Measurements from ENCODE around the gene MOB3A. TPM values are rescaled to one million over a fixed set of nuclear protein-coding genes. Genes with fewer than 3 reads are reported as not detected.

The MOB3A gene
- total RNA-seq, 6 donors from 2014 or later: 35.4 to 107 (median 60.7) TPM

DNA sequence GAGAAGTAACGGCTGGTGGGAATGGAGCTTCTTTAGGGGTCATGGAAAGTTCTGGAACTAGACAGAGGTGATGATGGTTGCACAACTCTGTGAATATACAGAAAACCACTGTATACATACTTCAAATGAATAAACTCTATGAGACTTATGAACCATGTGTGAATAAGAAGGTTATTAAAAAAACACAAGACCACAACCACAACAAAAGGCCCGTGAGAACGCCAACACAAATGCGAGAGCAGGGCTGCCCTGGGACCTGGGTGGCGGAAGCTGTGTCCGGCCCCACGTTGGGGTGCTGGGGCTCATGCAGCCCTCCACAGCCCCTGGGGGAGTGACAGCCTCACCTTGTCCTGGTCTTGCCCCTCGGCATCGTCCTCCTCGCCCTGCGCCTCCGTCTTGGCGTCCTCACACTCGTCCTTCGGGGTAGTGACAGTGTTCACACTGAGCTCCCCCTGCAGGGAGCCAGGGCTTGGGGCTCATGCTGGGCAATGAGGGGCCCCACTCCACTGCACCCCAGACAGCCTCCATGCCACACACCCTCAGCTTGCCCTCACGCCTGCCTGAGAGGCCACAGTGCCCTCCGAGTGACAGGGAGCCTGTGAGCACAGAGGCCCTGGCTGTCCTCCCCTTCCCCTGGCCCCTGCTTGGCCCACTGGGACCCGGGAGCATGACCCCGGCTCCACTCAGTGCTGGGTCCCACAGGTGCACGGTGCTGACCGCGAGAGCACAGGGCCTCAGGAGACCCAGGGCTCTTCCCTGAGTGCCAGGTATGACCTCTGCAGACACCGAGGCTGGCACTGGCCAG lies 16.6 kb upstream of the MOB3A start:
- WGBS, 2 donors: 91 to 92% methylated on average over 18 to 23 of the region's 23 CpGs
- Histone ChIP-seq H3K36me3 (peaks cover 78 to 100% (median 99%) of the 10 kb centered on the region in 4 donors), H3K4me3 (no peak overlapping the region), H3K27me3 (no peaks in the 10 kb centered on the region), H3K27ac (no peak overlapping the region), H3K4me1 (no peaks in the 10 kb centered on the region), H3K9me3 (no peaks in the 10 kb centered on the region)
- TF ChIP-seq, protein P1, sequence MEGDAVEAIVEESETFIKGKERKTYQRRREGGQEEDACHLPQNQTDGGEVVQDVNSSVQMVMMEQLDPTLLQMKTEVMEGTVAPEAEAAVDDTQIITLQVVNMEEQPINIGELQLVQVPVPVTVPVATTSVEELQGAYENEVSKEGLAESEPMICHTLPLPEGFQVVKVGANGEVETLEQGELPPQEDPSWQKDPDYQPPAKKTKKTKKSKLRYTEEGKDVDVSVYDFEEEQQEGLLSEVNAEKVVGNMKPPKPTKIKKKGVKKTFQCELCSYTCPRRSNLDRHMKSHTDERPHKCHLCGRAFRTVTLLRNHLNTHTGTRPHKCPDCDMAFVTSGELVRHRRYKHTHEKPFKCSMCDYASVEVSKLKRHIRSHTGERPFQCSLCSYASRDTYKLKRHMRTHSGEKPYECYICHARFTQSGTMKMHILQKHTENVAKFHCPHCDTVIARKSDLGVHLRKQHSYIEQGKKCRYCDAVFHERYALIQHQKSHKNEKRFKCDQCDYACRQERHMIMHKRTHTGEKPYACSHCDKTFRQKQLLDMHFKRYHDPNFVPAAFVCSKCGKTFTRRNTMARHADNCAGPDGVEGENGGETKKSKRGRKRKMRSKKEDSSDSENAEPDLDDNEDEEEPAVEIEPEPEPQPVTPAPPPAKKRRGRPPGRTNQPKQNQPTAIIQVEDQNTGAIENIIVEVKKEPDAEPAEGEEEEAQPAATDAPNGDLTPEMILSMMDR (IDR thresholded peaks at IDR 0.05): no peak
- no peak for TF ChIP-seq POLR2A (IDR thresholded peaks at IDR 0.05)
- DNase-seq (peak in 1 of 2 donors; percentile 75), ATAC-seq (ENCODE audit: low FRiP score in 2 of 2) (no peak)

DNA sequence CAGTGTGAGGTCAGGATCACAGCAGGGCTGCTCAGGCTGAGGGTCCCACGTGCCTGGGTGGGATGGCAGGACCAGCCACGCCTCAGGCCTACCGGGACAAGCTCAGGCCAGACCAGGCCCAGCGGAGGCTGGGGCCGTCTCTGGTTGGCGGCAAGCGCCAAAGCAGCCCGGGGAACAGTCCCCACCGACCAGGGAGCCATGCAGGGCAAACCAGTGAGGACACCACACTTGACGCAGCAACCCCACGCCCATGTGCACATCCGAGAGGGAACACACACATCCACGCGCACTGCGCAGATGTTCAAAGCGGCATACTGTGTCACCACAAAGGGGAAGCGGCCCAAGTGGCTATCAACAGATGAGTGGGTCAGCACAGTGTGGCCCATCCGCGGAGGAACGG lies 15.8 kb upstream of the MOB3A start:
- Histone ChIP-seq H3K9me3 (no peaks in the 10 kb centered on the region), H3K27ac (no peak overlapping the region), H3K4me3 (no peak overlapping the region), H3K36me3 (peaks cover 75 to 100% (median 94%) of the 10 kb centered on the region in 4 donors), H3K27me3 (no peaks in the 10 kb centered on the region), H3K4me1 (no peaks in the 10 kb centered on the region)
- DNase-seq (peak in 1 of 2 donors; percentile 61), ATAC-seq (ENCODE audit: low FRiP score in 2 of 2) (no peak)
- TF ChIP-seq, protein P1 (IDR thresholded peaks at IDR 0.05): no peak
- no peak for TF ChIP-seq POLR2AphosphoS5 (IDR thresholded peaks at IDR 0.05)
- TF ChIP-seq EP300 (IDR thresholded peaks at IDR 0.05): no peak
- no peak for TF ChIP-seq POLR2A (IDR thresholded peaks at IDR 0.05)
- WGBS, 2 donors: 94 to 98% methylated on average over 6 to 19 of the region's 20 CpGs

GRCh38 chr19:2111425-2111824 lies 15.3 kb upstream of the MOB3A start:
- Histone ChIP-seq H3K36me3 (peaks cover 75 to 100% (median 91%) of the 10 kb centered on the region in 4 donors), H3K4me3 (no peak overlapping the region), H3K4me1 (no peaks in the 10 kb centered on the region), H3K9me3 (no peaks in the 10 kb centered on the region), H3K27ac (no peak overlapping the region), H3K27me3 (no peaks in the 10 kb centered on the region)
- ATAC-seq (ENCODE audit: low FRiP score in 2 of 2): no peak
- 97 to 98% methylated on average over 18 to 22 of the region's 22 CpGs for whole genome bisulfite sequencing, 2 donors
- TF ChIP-seq POLR2A (IDR thresholded peaks at IDR 0.05) (no peak), EP300 (IDR thresholded peaks at IDR 0.05) (no peak), POLR2AphosphoS5 (IDR thresholded peaks at IDR 0.05) (no peak)
- TF ChIP-seq, protein P1 (IDR thresholded peaks at IDR 0.05): no peak
- DNase-seq: peak in 1 of 2 donors; percentile 78

DNA sequence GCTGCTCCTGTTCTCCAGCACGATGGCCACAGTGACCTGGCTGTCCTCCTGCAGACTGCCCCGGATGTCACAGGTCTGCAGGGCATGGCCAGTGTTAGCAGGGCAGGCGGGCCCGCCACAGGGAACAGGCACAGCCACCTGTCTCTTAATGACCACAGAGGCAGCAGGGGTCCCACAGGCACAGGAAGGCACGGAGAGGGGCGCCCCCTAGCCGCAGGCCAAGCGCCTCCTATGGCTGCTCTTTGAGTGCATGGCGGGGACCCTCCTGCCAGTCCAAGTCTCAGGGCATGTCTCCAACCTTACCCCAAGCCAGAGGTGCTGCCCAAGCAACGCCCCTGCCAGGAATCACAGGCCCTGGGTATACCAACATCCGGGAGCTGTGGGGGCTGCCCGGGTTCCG lies 14.7 kb upstream of the MOB3A start:
- Histone ChIP-seq H3K36me3 (peaks cover 76 to 100% (median 90%) of the 10 kb centered on the region in 4 donors), H3K4me1 (no peaks in the 10 kb centered on the region), H3K27ac (no peak overlapping the region), H3K27me3 (no peaks in the 10 kb centered on the region), H3K9me3 (no peaks in the 10 kb centered on the region), H3K4me3 (no peak overlapping the region)
- TF ChIP-seq EP300 (IDR thresholded peaks at IDR 0.05) (no peak), POLR2AphosphoS5 (IDR thresholded peaks at IDR 0.05) (no peak), POLR2A (IDR thresholded peaks at IDR 0.05) (no peak)
- TF ChIP-seq, protein P1 (IDR thresholded peaks at IDR 0.05): no peak
- DNase-seq: peak in 1 of 2 donors; percentile 73
- 91 to 100% methylated on average over 3 to 13 of the region's 13 CpGs for WGBS, 2 donors
- no peak for ATAC-seq (ENCODE audit: low FRiP score in 2 of 2)

All from upper lobe of left lung (tissue), 6 donors.